Measurements from ENCODE around the gene SKIL.

Gene SKIL

GRCh38 chr3:170441412-170441811 lies 83.9 kb downstream of the SKIL start:
- DNase-seq = no peak

GRCh38 chr3:170442947-170443346 lies 85.4 kb downstream of the SKIL start:
- no peak for DNase-seq

- no peak for DNase-seq
These were observed 85.9 kb downstream of the SKIL start for GRCh38 chr3:170443457-170443856.

All from NCI-H69 (cell line).